HEK293 (cell line): ENCODE results near the gene ADRA2B.

Experiments used
- CTCF ChIP-seq: fragments of 450-650 bp; formaldehyde crosslinking; IDR thresholded peaks from 2 replicates; pipeline ENCODE4 v1.5.1; 2016; ENCODE audit warnings: missing biosample characterization, missing genetic modification characterization
- ZNF114 ChIP-seq: fragments of 450-650 bp; formaldehyde crosslinking; IDR thresholded peaks from 2 replicates; pipeline ENCODE4 v1.5.0; 2017; ENCODE audit warnings: missing biosample characterization, missing genetic modification characterization
- ZNF133 ChIP-seq: fragments of 450-650 bp; formaldehyde crosslinking; IDR thresholded peaks from 2 replicates; pipeline ENCODE4 v1.5.1; 2016; ENCODE audit warnings: missing biosample characterization, missing genetic modification characterization
- ZNF335 ChIP-seq: fragments of 450-650 bp; formaldehyde crosslinking; conservative IDR thresholded peaks from 2 replicates; pipeline ENCODE4 v1.5.1; 2016; ENCODE audit warnings: missing biosample characterization, missing genetic modification characterization
- ZNF416 ChIP-seq: fragments of 450-650 bp; formaldehyde crosslinking; IDR thresholded peaks from 2 replicates; pipeline ENCODE4 v1.5.1; 2016; ENCODE audit warnings: missing biosample characterization, missing genetic modification characterization
- ZNF785 ChIP-seq: fragments of 450-650 bp; formaldehyde crosslinking; IDR thresholded peaks from 2 replicates; pipeline ENCODE4 v1.5.1; 2016; ENCODE audit warnings: missing biosample characterization, missing genetic modification characterization
- TF ChIP-seq, protein P1 (sequence below): fragments of 450-650 bp; formaldehyde crosslinking; IDR thresholded peaks from 2 replicates; pipeline ENCODE4 v1.5.1; 2016; ENCODE audit warnings: missing biosample characterization, missing genetic modification characterization

DNA sequence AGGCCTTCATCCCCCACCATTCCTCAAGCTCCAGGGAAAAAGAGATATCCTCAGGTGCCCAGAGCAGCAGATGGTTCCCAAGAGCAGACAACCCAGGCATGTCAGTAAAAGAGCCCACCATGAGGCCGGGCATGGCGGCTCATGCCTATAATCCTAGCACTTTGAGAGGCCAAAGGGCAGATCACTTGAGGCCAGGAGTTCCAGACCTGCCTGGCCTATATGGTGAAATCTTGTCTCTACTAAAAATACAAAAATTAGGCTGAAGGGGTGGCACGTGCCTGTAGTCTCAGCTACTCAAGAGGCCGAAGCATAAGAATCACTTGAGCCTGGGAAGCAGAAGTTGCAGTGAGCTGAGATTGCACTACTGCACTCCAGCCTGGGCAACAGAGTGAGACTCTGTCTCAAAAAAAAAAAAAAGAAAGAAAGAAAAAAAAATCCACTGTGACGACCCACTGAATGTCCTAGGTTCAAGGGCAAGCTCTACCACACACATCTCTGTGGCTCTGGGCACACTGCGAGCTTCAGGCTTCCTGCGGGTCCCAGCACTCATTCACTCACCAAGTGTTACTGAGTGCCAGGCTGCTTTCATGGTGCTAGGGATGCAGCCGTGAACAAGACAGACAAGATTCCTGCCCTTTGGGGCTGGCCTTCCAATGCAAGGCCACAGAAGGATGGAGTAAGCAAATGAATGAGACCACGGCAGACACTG, 35.4 kb upstream of the ADRA2B start:
- TF ChIP-seq CTCF (tag by site-specific recombination) (no peak), ZNF335 (tag by site-specific recombination) (no peak), ZNF416 (tag by site-specific recombination) (no peak), ZNF133 (tag by site-specific recombination) (no peak), ZNF785 (tag by site-specific recombination) (no peak), ZNF114 (tag by site-specific recombination) (no peak)
- TF ChIP-seq, protein P1, sequence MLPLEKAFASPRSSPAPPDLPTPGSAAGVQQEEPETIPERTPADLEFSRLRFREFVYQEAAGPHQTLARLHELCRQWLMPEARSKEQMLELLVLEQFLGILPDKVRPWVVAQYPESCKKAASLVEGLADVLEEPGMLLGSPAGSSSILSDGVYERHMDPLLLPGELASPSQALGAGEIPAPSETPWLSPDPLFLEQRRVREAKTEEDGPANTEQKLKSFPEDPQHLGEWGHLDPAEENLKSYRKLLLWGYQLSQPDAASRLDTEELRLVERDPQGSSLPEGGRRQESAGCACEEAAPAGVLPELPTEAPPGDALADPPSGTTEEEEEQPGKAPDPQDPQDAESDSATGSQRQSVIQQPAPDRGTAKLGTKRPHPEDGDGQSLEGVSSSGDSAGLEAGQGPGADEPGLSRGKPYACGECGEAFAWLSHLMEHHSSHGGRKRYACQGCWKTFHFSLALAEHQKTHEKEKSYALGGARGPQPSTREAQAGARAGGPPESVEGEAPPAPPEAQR, result no peak
